ENCODE measurements around the gene IFI44.

IFI44 gene

GRCh38 chr1:78652019-78652560 is 2.5 kb downstream of the IFI44 start:
- DNase-seq: no peak

GRCh38 chr1:78658901-78659300 is 9.3 kb downstream of the IFI44 start:
- no peak for DNase-seq

GRCh38 chr1:78663923-78664322 is 14.3 kb downstream of the IFI44 start:
- no peak for DNase-seq

GRCh38 chr1:78664763-78665162 is 15.1 kb downstream of the IFI44 start:
- DNase-seq: no peak

GRCh38 chr1:78665809-78666208 is 16.2 kb downstream of the IFI44 start:
- no peak for DNase-seq

- DNase-seq: no peak
Observed at GRCh38 chr1:78667939-78668338, 18.3 kb downstream of the IFI44 start.

- no peak for DNase-seq
Observed at GRCh38 chr1:78668427-78668826, 18.8 kb downstream of the IFI44 start.

GRCh38 chr1:78672428-78672827 is 22.8 kb downstream of the IFI44 start:
- no peak for DNase-seq

- DNase-seq: peak in 1 of 2 experiments; percentile 7
Observed at GRCh38 chr1:78673120-78673519, 23.5 kb downstream of the IFI44 start.

GRCh38 chr1:78676347-78676982 is 26.8 kb downstream of the IFI44 start:
- DNase-seq: peak; percentile 3 to 66

- DNase-seq: no peak
Observed at GRCh38 chr1:78676993-78677392, 27.4 kb downstream of the IFI44 start.

- no peak for DNase-seq
Observed at GRCh38 chr1:78677788-78678187, 28.2 kb downstream of the IFI44 start.

GRCh38 chr1:78678324-78678723 is 28.7 kb downstream of the IFI44 start:
- no peak for DNase-seq

GRCh38 chr1:78681265-78681664 is 31.6 kb downstream of the IFI44 start:
- DNase-seq: no peak

GRCh38 chr1:78682496-78682895 is 32.9 kb downstream of the IFI44 start:
- DNase-seq: no peak

- no peak for DNase-seq
Observed at GRCh38 chr1:78683079-78683478, 33.4 kb downstream of the IFI44 start.

- no peak for DNase-seq
Observed at GRCh38 chr1:78687315-78687714, 37.7 kb downstream of the IFI44 start.

GRCh38 chr1:78687914-78688313 is 38.3 kb downstream of the IFI44 start:
- no peak for DNase-seq

- DNase-seq: no peak
Observed at GRCh38 chr1:78688697-78689096, 39.1 kb downstream of the IFI44 start.

- DNase-seq: no peak
Observed at GRCh38 chr1:78690516-78690915, 40.9 kb downstream of the IFI44 start.

GRCh38 chr1:78691995-78692747 is 42.5 kb downstream of the IFI44 start:
- DNase-seq: no peak

- no peak for DNase-seq
Observed at GRCh38 chr1:78699813-78700212, 50.2 kb downstream of the IFI44 start.

- no peak for DNase-seq
Observed at GRCh38 chr1:78702426-78702825, 52.8 kb downstream of the IFI44 start.

- DNase-seq: no peak
Observed at GRCh38 chr1:78703806-78704205, 54.2 kb downstream of the IFI44 start.
